ENCODE measurements around the gene CBR1.
"Not testable (repeated sequence)": the region's sequence is repeated elsewhere in the genome, so short reads cannot be mapped to it uniquely, and the experiment has no call there.

CBR1 gene

GRCh38 chr21:36097427-36098181, 27.8 kb downstream of the CBR1 start:
- Histone ChIP-seq H3K27ac (ENCODE audit: low read depth in 2 of 2, low read length in 2 of 2) (no peak overlapping the region), H3K36me3 (ENCODE audit: control insufficient read depth in 2 of 2, insufficient read depth in 2 of 2, low read length in 2 of 2) (no peaks in the 10 kb centered on the region), H3K27me3 (ENCODE audit: control insufficient read depth in 2 of 2, insufficient read depth in 2 of 2, low read length in 2 of 2) (no peaks in the 10 kb centered on the region), H3K9me3 (ENCODE audit: control insufficient read depth in 2 of 2, low read length in 2 of 2) (peaks cover 0 to 6% of the 10 kb centered on the region in 2 donors), H3K9ac (ENCODE audit: low read depth in 1 of 2, low read length in 2 of 2) (no peak overlapping the region), H3K4me1 (ENCODE audit: control insufficient read depth in 2 of 2, insufficient read depth in 2 of 2, low read length in 2 of 2) (no peaks in the 10 kb centered on the region), H3K4me3 (ENCODE audit: low read length in 2 of 2) (no peak overlapping the region)

DNA sequence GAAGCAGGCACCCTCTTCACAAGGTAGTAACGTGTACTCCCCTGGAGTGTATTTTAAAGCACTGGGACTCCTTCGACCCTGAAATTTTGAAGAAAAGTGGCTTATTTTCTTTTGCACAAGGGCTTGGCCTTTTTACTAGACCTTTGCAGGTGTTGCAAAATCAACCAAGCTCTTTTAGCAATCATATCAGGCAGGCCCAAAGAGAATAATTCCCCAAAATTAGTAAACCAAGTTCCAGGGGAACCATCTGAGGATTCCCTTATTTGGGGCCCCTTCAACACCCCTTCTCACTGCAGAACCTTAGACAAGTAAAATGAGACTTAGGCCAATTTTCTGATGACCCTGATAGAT, 28.3 kb downstream of the CBR1 start:
- no peak overlapping the region for H3K9ac ChIP-seq (ENCODE audit: low read depth in 1 of 2, low read length in 2 of 2)
- no peaks in the 10 kb centered on the region for H3K27me3 ChIP-seq (ENCODE audit: control insufficient read depth in 2 of 2, insufficient read depth in 2 of 2, low read length in 2 of 2)
- no peaks in the 10 kb centered on the region for H3K36me3 ChIP-seq (ENCODE audit: control insufficient read depth in 2 of 2, insufficient read depth in 2 of 2, low read length in 2 of 2)
- peaks cover 0 to 6% of the 10 kb centered on the region in 2 donors for H3K9me3 ChIP-seq (ENCODE audit: control insufficient read depth in 2 of 2, low read length in 2 of 2)
- H3K4me3 ChIP-seq (ENCODE audit: low read length in 2 of 2): no peak overlapping the region
- no peaks in the 10 kb centered on the region for H3K4me1 ChIP-seq (ENCODE audit: control insufficient read depth in 2 of 2, insufficient read depth in 2 of 2, low read length in 2 of 2)
- no peak overlapping the region for H3K27ac ChIP-seq (ENCODE audit: low read depth in 2 of 2, low read length in 2 of 2)

- H3K4me1 ChIP-seq (ENCODE audit: control insufficient read depth in 2 of 2, insufficient read depth in 2 of 2, low read length in 2 of 2): no peaks in the 10 kb centered on the region
- peaks cover 0 to under 1% of the 10 kb centered on the region in 2 donors for H3K9me3 ChIP-seq (ENCODE audit: control insufficient read depth in 2 of 2, low read length in 2 of 2)
- no peaks in the 10 kb centered on the region for H3K36me3 ChIP-seq (ENCODE audit: control insufficient read depth in 2 of 2, insufficient read depth in 2 of 2, low read length in 2 of 2)
- no peak overlapping the region for H3K9ac ChIP-seq (ENCODE audit: low read depth in 1 of 2, low read length in 2 of 2)
- no peak overlapping the region for H3K4me3 ChIP-seq (ENCODE audit: low read length in 2 of 2)
- no peaks in the 10 kb centered on the region for H3K27me3 ChIP-seq (ENCODE audit: control insufficient read depth in 2 of 2, insufficient read depth in 2 of 2, low read length in 2 of 2)
- no peak overlapping the region for H3K27ac ChIP-seq (ENCODE audit: low read depth in 2 of 2, low read length in 2 of 2)
Observed at GRCh38 chr21:36099000-36099399, 29.2 kb downstream of the CBR1 start.

GRCh38 chr21:36099695-36100211, 29.9 kb downstream of the CBR1 start:
- not testable (repeated sequence) for H3K27me3 ChIP-seq (ENCODE audit: control insufficient read depth in 2 of 2, insufficient read depth in 2 of 2, low read length in 2 of 2); H3K36me3 ChIP-seq (ENCODE audit: control insufficient read depth in 2 of 2, insufficient read depth in 2 of 2, low read length in 2 of 2); H3K9me3 ChIP-seq (ENCODE audit: control insufficient read depth in 2 of 2, low read length in 2 of 2); H3K27ac ChIP-seq (ENCODE audit: low read depth in 2 of 2, low read length in 2 of 2); H3K4me3 ChIP-seq (ENCODE audit: low read length in 2 of 2); H3K4me1 ChIP-seq (ENCODE audit: control insufficient read depth in 2 of 2, insufficient read depth in 2 of 2, low read length in 2 of 2); H3K9ac ChIP-seq (ENCODE audit: low read depth in 1 of 2, low read length in 2 of 2)

GRCh38 chr21:36100971-36101641, 31.3 kb downstream of the CBR1 start:
- no peaks in the 10 kb centered on the region for H3K4me1 ChIP-seq (ENCODE audit: control insufficient read depth in 2 of 2, insufficient read depth in 2 of 2, low read length in 2 of 2)
- no peaks in the 10 kb centered on the region for H3K9me3 ChIP-seq (ENCODE audit: control insufficient read depth in 2 of 2, low read length in 2 of 2)
- no peak overlapping the region for H3K4me3 ChIP-seq (ENCODE audit: low read length in 2 of 2)
- H3K9ac ChIP-seq (ENCODE audit: low read depth in 1 of 2, low read length in 2 of 2): no peak overlapping the region
- no peaks in the 10 kb centered on the region for H3K36me3 ChIP-seq (ENCODE audit: control insufficient read depth in 2 of 2, insufficient read depth in 2 of 2, low read length in 2 of 2)
- peaks cover 0 to 6% of the 10 kb centered on the region in 2 donors for H3K27me3 ChIP-seq (ENCODE audit: control insufficient read depth in 2 of 2, insufficient read depth in 2 of 2, low read length in 2 of 2)
- no peak overlapping the region for H3K27ac ChIP-seq (ENCODE audit: low read depth in 2 of 2, low read length in 2 of 2)

GRCh38 chr21:36103434-36103833, 33.6 kb downstream of the CBR1 start:
- H3K4me3 ChIP-seq (ENCODE audit: low read length in 2 of 2): no peak overlapping the region
- peaks cover 0 to 6% of the 10 kb centered on the region in 2 donors for H3K27me3 ChIP-seq (ENCODE audit: control insufficient read depth in 2 of 2, insufficient read depth in 2 of 2, low read length in 2 of 2)
- H3K4me1 ChIP-seq (ENCODE audit: control insufficient read depth in 2 of 2, insufficient read depth in 2 of 2, low read length in 2 of 2): no peaks in the 10 kb centered on the region
- no peak overlapping the region for H3K9ac ChIP-seq (ENCODE audit: low read depth in 1 of 2, low read length in 2 of 2)
- H3K36me3 ChIP-seq (ENCODE audit: control insufficient read depth in 2 of 2, insufficient read depth in 2 of 2, low read length in 2 of 2): no peaks in the 10 kb centered on the region
- no peaks in the 10 kb centered on the region for H3K9me3 ChIP-seq (ENCODE audit: control insufficient read depth in 2 of 2, low read length in 2 of 2)
- no peak overlapping the region for H3K27ac ChIP-seq (ENCODE audit: low read depth in 2 of 2, low read length in 2 of 2)

DNA sequence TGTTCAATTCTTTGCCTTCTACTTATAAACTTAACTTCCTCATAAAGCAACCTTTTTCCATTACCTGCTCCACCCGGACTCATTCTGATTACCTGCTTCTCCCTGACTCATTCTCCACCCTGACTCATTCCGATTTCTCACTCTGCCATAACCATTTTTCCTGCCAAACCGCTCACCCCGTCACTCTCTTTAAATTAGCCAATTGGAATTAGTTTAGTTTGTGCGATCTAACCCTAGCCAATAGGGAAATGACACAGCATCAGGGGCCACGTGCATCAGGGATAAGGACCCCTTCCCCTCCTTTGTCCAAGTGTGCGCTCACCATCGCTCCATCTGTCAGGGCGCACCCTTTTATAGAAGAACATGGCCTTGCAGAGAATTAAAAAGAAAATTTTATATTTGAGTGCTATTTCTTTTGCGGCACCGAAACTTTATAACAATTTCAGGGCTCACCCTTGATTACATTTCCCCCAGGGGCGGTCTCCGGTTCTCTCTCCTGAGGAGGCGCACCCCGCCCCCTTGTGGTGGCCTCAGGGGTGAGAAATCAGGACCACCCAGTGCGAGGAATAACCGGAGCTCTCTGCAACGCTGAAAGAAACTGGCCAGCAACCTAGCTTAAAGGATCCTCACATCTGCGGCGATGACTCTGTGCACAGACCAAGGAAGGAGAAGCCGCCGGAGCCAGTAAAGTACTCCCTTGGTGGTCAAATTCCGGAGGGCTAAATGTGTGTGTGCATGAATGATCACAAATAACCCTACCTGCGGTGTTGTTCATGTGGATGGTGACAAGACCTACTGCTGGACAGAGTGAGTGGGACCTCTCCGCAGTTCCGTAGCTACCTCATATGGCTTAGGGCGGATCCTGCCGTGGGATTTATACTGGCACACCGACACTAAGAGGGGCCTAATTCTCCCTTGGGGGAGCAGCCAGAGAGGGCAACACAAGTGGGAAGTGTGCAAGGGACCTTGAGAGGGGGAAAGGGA, 34.8 kb downstream of the CBR1 start:
- Histone ChIP-seq H3K27me3 (ENCODE audit: control insufficient read depth in 2 of 2, insufficient read depth in 2 of 2, low read length in 2 of 2) (peaks cover 0 to 6% of the 10 kb centered on the region in 2 donors), H3K36me3 (ENCODE audit: control insufficient read depth in 2 of 2, insufficient read depth in 2 of 2, low read length in 2 of 2) (no peaks in the 10 kb centered on the region), H3K4me1 (ENCODE audit: control insufficient read depth in 2 of 2, insufficient read depth in 2 of 2, low read length in 2 of 2) (no peaks in the 10 kb centered on the region), H3K4me3 (ENCODE audit: low read length in 2 of 2) (peak overlapping the region; percentile 45 to 50), H3K9ac (ENCODE audit: low read depth in 1 of 2, low read length in 2 of 2) (peak overlapping the region in 1 of 2 donors; percentile 29), H3K9me3 (ENCODE audit: control insufficient read depth in 2 of 2, low read length in 2 of 2) (no peaks in the 10 kb centered on the region), H3K27ac (ENCODE audit: low read depth in 2 of 2, low read length in 2 of 2) (no peak overlapping the region)

GRCh38 chr21:36105327-36105842, 35.6 kb downstream of the CBR1 start:
- peak overlapping the region; percentile 45 to 50 for H3K4me3 ChIP-seq (ENCODE audit: low read length in 2 of 2)
- peaks cover 0 to 6% of the 10 kb centered on the region in 2 donors for H3K27me3 ChIP-seq (ENCODE audit: control insufficient read depth in 2 of 2, insufficient read depth in 2 of 2, low read length in 2 of 2)
- no peak overlapping the region for H3K27ac ChIP-seq (ENCODE audit: low read depth in 2 of 2, low read length in 2 of 2)
- no peaks in the 10 kb centered on the region for H3K36me3 ChIP-seq (ENCODE audit: control insufficient read depth in 2 of 2, insufficient read depth in 2 of 2, low read length in 2 of 2)
- H3K9ac ChIP-seq (ENCODE audit: low read depth in 1 of 2, low read length in 2 of 2): peak overlapping the region in 1 of 2 donors; percentile 29
- no peaks in the 10 kb centered on the region for H3K4me1 ChIP-seq (ENCODE audit: control insufficient read depth in 2 of 2, insufficient read depth in 2 of 2, low read length in 2 of 2)
- no peaks in the 10 kb centered on the region for H3K9me3 ChIP-seq (ENCODE audit: control insufficient read depth in 2 of 2, low read length in 2 of 2)

DNA sequence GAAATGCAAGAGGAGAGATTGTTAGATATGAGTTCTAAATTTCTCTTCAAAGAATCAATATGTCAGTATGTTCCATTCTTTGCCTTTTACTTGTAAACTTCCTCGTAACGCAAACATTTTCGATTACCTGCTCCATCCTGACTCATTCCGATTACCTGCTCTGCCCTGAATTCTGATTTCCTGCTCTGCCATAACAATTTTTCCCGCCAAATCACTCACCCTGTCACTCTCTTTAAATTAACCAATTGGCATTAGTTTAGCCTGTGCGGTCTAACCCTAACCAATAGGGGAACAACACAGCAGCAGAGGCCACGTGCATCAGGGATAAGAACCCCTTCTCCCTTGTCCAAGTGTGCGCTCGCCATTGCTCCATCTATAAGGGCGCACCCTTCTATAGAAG, 40.0 kb downstream of the CBR1 start:
- Histone ChIP-seq H3K9ac (ENCODE audit: low read depth in 1 of 2, low read length in 2 of 2) (no peak overlapping the region), H3K9me3 (ENCODE audit: control insufficient read depth in 2 of 2, low read length in 2 of 2) (no peaks in the 10 kb centered on the region)

More for the DNA sequence above, 40.0 kb downstream of the CBR1 start:
- H3K36me3 ChIP-seq (ENCODE audit: control insufficient read depth in 2 of 2, insufficient read depth in 2 of 2, low read length in 2 of 2): no peaks in the 10 kb centered on the region
- no peak overlapping the region for H3K27ac ChIP-seq (ENCODE audit: low read depth in 2 of 2, low read length in 2 of 2)
- H3K27me3 ChIP-seq (ENCODE audit: control insufficient read depth in 2 of 2, insufficient read depth in 2 of 2, low read length in 2 of 2): peaks cover 0 to 5% of the 10 kb centered on the region in 2 donors
- H3K4me1 ChIP-seq (ENCODE audit: control insufficient read depth in 2 of 2, insufficient read depth in 2 of 2, low read length in 2 of 2): peaks cover 7 to 10% of the 10 kb centered on the region in 2 donors
- no peak overlapping the region for H3K4me3 ChIP-seq (ENCODE audit: low read length in 2 of 2)
